Measurements from ENCODE around the gene PRKN.
"Not testable (repeated sequence)": the region's sequence is repeated elsewhere in the genome, so short reads cannot be mapped to it uniquely, and the experiment has no call there.

The PRKN gene

GRCh38 chr6:161851486-161851885 is 876.1 kb downstream of the PRKN start:
- DNase-seq (ENCODE audit: low read depth, low spot score): not testable (repeated sequence)

DNA sequence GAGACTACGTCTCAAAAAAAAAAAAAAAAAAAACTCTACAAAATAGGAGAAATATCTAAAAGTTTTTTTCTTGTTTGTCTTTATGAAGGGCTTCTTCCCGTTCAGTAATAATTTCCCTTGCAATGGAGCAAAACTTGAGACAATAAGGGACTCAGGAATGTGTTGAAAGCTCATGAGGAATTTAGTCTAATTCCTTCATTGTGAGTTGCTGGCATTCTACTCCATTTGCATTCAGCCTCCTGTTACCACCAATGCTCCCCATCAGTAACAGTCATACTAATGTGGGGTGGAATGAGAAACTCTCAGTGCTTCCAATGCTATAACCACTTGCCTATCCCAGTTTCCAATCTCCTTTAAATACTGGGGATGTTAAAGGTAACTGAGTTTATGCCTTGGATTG is 877.0 kb downstream of the PRKN start:
- no peak for DNase-seq (ENCODE audit: low read depth, low spot score)

DNA sequence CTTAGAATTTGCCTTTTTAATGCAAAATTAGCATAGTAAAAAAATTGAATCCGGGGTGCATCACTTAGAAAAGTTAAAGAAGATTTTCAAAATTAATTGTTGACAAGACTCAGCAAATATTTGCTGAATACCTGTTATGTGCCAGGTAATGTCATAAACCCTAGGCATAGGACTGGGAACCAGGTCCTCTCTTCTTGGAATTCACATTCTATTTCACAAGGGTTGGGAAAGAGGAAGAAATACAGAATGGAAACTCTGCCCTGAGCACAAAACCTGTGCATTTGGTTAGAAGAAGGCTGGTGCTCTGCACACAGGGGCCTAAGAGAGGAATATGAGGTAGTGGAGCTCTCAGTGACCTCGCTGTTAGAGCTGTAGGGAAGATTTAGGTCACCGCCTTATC is 879.9 kb downstream of the PRKN start:
- DNase-seq (ENCODE audit: low read depth, low spot score): no peak

GRCh38 chr6:161844804-161845203 is 882.8 kb downstream of the PRKN start:
- DNase-seq (ENCODE audit: low read depth, low spot score): no peak

- DNase-seq (ENCODE audit: low read depth, low spot score): no peak
Observed at GRCh38 chr6:161843066-161843465, 884.5 kb downstream of the PRKN start.

DNA sequence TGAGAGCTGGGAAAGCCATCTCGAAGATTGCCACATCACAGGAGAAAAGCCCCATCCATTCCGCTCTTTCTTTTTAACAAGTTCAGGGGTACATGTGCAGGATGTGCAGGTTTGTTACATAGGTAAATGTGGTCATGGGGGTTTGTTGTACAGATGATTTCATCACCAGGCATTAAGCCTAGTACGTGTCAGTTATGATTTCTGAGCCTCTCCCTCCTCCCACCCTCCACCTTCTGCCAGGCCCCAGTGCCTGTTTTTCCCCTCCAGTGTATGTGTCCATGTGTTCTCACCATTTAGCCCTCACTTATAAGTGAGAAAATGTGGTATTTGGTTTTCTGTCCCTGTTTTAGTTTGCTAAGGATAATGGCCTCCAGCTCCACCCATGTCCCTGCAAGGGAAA is 887.2 kb downstream of the PRKN start:
- no peak for DNase-seq (ENCODE audit: low read depth, low spot score)

DNA sequence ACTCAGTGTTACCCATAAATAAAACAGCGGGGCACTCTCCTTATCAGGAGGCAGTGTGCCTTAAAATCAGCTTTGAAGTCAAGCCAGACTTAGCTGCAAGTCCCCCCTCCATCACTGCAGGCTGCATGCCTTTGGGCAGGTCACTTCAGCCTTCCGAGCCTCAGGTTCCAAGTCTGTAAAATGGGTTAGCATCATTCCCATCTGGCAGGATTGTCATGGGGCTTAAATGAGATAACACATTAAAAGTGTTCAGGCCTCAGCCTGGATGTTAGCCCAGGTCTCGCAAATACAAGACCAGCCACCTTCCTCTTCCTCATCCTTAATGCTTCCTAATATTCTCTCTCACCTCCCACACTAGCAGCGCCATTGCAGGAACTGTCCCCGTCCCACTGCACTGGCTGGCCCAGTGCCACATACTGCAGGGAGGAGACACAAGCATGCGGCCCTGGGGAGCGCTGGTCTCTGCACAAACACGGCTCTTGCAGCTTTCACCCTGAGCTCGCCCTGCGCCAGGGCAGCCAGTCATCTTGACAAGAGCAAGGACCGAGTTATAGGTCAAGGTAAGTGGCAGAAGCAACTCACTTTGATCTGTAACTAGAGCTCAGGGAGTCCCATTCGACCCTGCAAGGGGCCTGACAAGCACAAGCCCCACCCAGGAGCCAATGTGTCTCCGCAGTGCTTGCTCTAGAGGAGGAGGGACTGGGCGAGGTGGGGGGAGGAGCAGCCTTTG is 889.1 kb downstream of the PRKN start:
- DNase-seq (ENCODE audit: low read depth, low spot score): peak; percentile 76

- DNase-seq (ENCODE audit: low read depth, low spot score): no peak
Observed at GRCh38 chr6:161837854-161838253, 889.7 kb downstream of the PRKN start.

DNA sequence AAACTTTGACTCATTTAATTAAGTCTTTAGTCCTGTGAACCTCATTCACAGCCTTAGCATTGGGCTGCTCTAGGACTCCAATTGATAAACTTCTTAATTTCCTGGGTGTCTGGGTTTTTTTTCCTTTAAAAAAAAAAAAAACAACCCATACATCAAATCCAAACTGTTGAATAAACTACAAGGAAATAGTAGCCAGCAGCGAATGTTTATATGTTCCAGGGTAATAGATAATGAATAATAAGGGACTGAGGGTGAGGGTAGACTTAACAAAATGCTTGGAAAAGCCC is 890.2 kb downstream of the PRKN start:
- DNase-seq (ENCODE audit: low read depth, low spot score): no peak

- no peak for DNase-seq (ENCODE audit: low read depth, low spot score)
Observed at GRCh38 chr6:161836643-161837448, 890.7 kb downstream of the PRKN start.

GRCh38 chr6:161835500-161836215 is 891.9 kb downstream of the PRKN start:
- DNase-seq (ENCODE audit: low read depth, low spot score): no peak

DNA sequence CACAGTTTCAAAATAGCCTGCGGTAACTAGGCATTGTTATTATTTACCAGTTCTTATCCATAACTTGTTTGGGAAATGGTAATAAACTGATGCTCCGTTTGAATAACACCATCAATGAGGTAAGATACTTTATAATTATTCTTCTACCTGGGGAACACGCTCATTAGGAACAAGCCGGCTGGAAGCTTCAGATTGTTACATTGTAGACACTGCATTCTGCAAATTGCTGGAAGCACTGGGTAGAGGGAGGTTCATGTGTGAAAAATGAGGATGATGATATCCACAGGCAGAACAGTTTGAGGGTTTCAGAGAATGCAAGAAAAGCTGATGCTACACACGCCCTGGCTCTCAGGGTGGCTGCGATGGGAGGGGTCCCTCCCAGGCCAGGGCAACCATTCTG is 893.1 kb downstream of the PRKN start:
- DNase-seq (ENCODE audit: low read depth, low spot score): no peak

DNA sequence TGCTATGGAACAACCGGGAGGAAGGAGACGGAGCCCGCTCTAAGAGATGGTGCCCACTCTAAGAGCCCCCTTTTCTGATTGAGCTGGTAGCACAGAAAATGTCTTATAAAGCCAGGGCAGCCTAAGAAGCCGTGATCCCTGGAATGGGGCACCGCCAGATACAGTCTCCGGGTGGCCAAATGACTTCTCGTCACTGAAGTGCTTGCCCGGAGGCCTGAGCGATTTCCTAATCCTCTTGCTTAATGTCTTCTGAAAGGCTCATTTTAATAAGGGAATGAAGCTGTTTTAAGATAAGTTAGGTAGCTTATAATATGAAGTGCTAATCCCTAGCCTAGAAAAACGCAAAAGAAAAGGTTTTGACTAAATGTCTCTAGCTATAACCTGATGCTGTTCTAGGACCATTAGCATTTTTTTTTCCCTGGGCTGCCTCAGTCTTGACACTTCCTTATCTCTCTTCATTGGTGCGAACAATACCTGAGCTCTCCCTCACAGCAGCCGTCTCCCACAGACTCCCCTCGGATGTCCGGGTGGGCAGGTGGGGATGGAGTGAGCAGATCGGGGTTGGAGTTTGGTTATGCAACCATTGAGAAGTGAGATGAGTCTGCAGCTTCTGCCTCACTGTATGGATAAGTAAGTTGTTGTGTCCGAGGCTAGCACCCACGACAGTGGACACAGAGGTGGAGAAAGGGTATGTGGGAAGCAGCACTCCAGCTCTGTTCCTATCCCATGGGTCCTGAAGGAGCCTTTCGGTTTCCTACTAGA is 894.3 kb downstream of the PRKN start:
- DNase-seq (ENCODE audit: low read depth, low spot score): no peak

DNA sequence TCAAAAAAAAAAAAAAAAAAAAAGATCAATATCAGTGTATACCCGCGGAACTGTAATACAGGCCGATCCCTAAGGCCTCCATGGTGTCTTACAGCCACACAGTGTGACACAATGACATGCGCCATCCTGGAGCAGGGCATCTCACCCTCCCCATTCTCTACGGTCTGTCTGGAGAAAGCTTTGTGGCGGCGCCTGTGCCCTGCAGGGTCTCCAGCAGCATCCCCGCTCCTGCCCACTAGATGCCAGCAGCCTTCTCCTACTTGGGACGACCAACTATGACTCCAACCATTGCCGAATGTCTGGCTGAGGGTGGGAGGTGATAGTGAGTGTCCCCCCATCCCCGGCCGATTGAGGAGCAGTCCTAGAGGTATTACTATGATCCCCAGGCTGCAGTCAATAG is 894.9 kb downstream of the PRKN start:
- no peak for DNase-seq (ENCODE audit: low read depth, low spot score)

DNA sequence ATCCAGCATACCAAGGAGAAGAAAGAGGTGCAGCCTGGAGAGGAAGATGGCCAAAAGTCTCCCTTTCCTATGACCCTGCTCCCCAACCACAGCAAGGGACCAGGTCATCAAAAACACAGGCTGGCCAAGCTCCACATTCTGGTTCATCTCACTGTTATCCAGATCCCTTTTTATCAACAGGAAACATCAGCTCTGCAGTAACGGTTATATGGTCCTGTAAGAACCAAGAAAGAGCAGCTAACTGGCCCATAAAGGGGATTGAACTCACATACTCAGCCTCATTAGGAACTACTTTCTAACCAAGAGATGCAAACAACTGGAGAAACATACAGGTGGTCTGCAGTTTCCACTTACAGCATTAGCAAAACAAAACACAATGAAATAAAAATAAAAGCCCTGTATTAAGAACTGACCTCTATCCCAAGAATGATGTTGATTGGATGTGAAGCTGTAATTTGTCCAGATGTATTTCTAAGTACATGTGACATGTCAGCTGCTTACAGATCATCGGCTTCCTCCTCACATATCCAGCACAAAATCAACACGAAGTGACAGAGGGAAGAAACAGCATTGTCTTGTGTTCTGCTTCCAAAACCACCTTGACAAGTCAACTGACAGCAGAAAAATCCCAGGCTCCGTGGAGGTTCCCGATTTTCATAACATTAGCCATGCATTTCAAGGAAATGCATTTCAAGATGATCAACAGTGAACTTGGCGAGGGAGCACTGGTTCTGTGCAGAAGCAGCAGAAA is 896.5 kb downstream of the PRKN start:
- DNase-seq (ENCODE audit: low read depth, low spot score): no peak

DNA sequence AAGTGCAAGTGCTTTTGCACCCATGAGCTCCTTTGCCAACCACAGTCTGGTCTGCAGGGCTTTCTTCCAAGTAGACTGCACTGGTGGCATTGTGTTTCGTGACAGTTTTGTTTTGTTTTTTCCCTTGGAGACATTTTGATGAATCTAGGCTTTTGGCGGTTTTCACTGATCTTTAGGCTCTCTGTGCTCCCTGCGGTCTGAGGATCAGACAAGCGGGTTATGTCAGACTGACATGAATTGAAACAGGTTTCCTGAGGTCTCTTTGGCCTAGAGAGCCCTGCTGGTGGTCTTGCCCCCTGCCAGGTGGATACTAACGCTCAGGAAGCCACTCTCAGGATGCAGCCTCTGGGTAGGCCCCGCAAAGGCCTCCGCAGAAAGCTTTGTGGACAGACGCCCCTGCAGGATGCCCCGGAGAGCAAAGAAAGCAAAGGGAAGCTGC is 898.3 kb downstream of the PRKN start:
- peak; percentile 43 for DNase-seq (ENCODE audit: low read depth, low spot score)

GRCh38 chr6:161828355-161828754 is 899.2 kb downstream of the PRKN start:
- no peak for DNase-seq (ENCODE audit: low read depth, low spot score)

- DNase-seq (ENCODE audit: low read depth, low spot score): no peak
Observed at GRCh38 chr6:161826512-161826911, 901.1 kb downstream of the PRKN start.

DNA sequence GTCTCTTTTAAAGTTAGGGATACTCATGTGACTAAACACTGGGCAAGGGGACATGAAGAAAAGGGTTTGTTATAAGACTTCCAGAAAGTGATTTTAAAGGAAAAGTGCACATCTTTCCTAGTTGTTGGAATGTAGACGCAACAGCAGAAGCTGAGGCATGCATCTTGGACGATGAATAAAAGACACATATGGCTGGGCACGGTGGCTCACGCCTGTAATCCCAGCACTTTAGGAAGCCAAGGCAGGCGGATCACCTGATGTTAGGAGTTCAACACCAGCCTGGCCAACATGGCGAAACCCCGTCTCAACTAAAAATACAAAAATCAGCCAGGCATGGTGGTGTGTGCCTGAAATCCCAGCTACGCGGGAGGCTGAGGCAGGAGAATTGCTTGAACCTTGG is 905.4 kb downstream of the PRKN start:
- not testable (repeated sequence) for DNase-seq (ENCODE audit: low read depth, low spot score)

DNA sequence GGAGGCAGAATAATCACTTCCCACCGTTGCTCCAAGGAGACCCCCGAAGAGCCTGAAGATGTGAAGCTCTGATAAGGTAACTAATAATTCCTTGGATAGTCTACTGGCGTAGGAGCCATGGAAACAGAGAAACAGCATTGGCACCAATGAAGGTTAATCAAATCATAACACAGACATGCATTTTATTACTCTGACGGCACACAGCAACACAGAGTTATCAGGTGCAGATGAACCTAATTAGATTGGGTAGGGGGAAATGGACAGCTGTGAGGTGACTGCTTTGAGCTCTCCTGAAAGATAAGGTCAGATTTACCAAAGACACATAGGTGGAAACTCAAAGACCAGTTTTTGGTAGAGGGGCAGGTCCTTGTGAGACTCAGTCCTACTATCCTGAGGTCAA is 909.7 kb downstream of the PRKN start:
- DNase-seq (ENCODE audit: low read depth, low spot score): no peak

DNA sequence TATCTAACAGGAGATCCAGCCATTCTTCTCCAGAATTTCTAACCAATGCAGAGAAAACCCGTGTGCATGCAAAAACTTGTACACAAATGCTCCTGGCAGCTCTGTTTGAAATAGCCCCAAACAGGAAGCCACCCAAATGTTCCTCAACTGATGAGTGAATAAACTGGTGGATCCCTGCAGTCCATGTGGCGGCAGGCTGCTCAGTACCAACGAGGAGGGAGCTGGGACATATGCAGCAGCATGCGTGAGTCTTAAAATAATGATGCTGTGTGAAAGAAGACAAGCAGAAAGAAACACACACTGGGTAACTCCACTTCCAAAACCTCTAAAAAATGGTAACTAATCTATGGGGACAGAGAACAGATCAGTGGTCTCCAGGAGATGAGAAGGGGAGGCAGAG is 911.6 kb downstream of the PRKN start:
- DNase-seq (ENCODE audit: low read depth, low spot score): no peak

Data from ELF-1 (cell line).